Right lobe of liver (tissue), 4 donors: ENCODE results near the gene TDRKH.

ENCODE experiments used
- POLR2A ChIP-seq: fragments of 450-650 bp; IDR thresholded peaks from one replicate; pipeline ENCODE4 v1.6.1; 2017; ENCODE audit warnings: antibody characterized with exemption, mild to moderate bottlenecking
- TF ChIP-seq, protein P1 (sequence below), 4 donors: fragments of 200-600 bp in 3 of 4; fragments of 450-650 bp in 1 of 4; IDR thresholded peaks; one replicate each; pipeline versions ENCODE4 v1.5.1 to v1.8.0; 2016 to 2022; ENCODE audit warnings: antibody characterized with exemption in 4 of 4, mild to moderate bottlenecking in 2 of 4
- donor health status: DM: no; HTN: no; CAD: no.
- donor health status: DM: no; HTN: no; CAD: no.
- donor health status: DM: no; HTN: yes; CAD: no.

- TF ChIP-seq, protein P1, sequence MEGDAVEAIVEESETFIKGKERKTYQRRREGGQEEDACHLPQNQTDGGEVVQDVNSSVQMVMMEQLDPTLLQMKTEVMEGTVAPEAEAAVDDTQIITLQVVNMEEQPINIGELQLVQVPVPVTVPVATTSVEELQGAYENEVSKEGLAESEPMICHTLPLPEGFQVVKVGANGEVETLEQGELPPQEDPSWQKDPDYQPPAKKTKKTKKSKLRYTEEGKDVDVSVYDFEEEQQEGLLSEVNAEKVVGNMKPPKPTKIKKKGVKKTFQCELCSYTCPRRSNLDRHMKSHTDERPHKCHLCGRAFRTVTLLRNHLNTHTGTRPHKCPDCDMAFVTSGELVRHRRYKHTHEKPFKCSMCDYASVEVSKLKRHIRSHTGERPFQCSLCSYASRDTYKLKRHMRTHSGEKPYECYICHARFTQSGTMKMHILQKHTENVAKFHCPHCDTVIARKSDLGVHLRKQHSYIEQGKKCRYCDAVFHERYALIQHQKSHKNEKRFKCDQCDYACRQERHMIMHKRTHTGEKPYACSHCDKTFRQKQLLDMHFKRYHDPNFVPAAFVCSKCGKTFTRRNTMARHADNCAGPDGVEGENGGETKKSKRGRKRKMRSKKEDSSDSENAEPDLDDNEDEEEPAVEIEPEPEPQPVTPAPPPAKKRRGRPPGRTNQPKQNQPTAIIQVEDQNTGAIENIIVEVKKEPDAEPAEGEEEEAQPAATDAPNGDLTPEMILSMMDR (IDR thresholded peaks at IDR 0.05), result no peak
- no peak for TF ChIP-seq POLR2A
Observed at GRCh38 chr1:151806170-151806569, 15.9 kb upstream of the TDRKH start.
